ENCODE measurements around the gene GAB3.

- TF ChIP-seq CTCF (IDR thresholded peaks at IDR 0.05; ENCODE audit: insufficient read depth, low read length, poor library complexity, severe bottlenecking): no peak
- TF ChIP-seq EZH2phosphoT487 (conservative IDR thresholded peaks at IDR 0.05; ENCODE audit: low read length): no peak
Observed at GRCh38 chrX:154657226-154657805, 93.6 kb downstream of the GAB3 start.

All from SU-DHL-6 (cell line).